Measurements from ENCODE around the gene SEBOX.

The SEBOX gene

DNA sequence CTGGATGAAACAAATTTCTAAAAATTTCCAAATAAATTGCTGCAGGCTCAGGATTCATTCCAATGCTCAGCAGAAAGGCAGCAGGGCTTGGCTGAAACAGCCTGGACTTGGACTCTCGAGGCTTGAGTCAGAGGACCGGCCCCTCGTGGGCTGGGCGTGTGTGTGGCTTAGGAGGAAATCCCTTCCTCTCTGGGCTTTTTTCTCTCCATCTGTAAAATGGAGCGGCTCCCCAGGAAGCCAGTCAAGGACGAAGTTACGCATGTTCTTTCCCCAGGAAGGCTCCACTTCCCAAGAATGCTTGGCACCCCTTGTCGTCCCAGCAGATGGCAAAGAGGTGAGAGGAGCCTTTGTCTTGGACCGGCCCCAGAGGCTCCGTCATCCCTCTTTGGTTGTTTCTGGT, 27.5 kb upstream of the SEBOX start:
- no peak for DNase-seq

DNA sequence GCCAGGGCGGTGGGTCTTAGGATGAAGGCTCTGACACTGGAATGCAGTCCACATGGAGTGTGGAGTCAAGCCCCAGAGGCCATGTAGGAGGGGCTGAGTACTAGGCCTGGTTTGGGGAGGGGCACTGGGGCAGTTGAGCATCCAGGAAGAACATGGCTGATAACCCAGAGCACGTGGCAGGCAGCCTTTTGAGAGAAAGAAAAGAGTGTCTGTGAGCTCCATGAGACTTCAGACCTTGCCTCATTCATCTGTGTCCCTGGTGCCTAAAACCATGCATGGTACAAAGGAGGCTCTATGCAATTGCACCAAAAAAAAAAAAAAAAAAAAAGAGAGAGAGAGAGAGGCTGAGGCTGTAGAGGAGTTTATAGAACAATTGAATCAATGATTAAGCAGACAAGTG, 26.4 kb upstream of the SEBOX start:
- no peak for DNase-seq

DNA sequence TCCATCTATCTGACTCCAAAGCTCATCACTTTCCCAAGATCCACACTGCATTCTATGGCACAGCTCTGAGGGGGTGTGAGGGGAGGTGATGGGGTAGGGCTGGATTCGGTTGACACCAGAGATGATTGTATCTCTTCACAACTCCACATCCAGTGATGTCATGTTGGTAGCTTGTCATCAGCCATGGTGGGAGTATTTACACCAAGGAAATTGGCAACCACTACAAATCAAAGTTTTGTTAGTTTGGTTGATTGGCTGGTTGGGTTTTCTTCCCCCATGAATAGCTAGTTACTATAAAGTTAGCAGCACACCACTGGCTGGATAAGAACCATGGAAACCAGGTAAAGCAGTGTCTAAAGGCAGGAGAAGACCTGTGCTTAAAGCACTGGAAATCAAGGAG, 26.0 kb upstream of the SEBOX start:
- no peak for DNase-seq

DNA sequence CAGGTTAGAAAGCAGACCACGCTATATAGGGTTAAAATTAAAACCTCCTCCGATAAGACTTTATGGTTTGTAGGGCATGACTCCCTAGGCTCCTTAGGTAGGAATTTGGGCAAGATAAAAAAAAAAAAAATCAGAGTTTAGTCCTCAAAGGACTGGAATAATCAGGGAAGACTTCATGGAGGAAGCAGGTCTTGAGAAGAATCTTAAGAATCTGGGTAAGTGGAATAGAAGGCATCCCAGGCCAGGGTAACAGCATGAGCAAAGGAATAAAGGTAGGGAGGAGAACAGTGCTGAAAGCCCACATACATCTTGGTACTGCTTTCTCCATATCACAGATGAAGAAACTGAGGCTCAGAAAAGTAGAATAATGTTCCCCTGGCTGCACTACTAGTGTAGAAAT, 25.6 kb upstream of the SEBOX start:
- no peak for DNase-seq

DNA sequence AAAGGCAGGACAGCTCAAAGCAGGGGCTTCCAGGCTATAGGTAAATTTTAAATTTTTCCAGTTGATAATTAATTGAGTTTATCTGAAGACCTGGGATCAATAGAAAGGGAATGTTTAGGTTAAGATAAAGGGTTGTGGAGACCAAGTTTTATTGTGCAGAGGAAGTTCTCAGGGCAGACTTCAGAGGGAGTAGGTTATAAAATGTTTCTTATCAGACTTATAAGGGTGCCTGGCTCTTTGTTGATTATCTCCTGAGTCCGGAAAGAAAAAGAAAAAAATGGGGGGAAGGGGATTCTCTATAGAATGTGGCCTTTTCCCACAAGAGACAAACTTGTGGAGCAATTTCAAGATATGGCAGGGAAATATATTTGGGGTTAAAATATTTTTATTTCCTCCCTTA, 25.1 kb upstream of the SEBOX start:
- no peak for DNase-seq

DNA sequence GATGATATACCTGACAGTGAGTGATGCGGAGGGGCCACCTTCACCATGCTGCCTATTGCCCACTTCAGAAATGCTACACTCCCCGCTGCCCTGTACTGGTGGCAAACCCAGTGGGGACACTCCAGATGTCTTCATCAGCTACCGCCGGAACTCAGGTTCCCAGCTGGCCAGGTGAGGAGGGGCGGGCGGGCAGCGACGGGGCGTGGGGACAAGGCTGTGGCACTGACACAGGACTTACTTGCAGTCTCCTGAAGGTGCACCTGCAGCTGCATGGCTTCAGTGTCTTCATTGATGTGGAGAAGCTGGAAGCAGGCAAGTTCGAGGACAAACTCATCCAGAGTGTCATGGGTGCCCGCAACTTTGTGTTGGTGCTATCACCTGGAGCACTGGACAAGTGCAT, 23.1 kb upstream of the SEBOX start:
- no peak for DNase-seq

DNA sequence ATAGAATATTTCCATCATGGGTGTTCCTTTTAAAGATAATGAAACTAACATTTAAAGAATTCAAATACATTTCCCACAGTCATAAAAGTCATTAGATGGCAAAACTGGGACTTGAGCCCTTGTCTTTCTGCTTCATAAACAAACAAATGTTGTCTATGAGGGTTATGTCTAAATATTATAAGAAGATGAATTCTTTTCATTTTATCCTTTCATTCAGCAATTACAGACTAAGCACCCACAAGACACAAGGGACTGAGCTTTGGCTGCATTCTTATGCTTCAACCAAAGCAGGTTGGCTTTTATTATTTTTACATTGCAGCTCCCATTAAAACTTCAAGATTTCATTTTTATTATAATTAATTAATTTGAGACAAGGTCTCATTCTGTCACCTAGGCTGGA, 21.4 kb upstream of the SEBOX start:
- no peak for DNase-seq

DNA sequence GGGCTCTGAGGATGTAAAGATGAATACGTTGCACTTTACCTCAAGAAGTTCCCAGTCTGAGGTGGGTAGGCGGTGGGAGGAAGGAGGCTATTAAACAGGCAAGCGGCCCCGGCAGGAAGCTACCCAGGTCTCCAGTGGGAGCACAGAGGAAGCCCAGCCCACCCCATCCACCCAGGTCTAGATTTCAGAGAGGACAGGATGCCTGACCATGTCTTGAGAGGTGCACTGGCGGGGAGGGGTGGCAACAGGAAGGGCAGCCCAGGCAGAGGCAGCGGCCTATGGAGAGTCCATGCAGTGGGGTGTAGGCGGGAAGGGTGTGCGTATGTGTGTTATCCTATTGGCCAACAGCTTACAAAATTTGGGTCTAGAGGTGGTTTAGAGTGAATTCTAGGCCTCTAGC, 20.4 kb upstream of the SEBOX start:
- DNase-seq = no peak

DNA sequence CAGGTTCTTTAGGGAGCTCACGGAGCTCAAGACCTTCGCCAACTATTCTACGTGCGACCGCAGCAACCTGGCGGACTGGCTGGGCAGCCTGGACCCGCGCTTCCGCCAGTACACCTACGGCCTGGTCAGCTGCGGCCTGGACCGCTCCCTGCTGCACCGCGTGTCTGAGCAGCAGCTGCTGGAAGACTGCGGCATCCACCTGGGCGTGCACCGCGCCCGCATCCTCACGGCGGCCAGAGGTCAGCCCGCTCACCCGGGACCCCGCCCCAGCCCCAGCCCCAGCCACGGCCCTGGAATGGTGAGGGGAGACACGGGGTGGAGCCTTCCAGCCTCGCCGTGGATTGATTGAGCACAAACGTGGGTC, 20.0 kb upstream of the SEBOX start:
- no peak for DNase-seq

DNA sequence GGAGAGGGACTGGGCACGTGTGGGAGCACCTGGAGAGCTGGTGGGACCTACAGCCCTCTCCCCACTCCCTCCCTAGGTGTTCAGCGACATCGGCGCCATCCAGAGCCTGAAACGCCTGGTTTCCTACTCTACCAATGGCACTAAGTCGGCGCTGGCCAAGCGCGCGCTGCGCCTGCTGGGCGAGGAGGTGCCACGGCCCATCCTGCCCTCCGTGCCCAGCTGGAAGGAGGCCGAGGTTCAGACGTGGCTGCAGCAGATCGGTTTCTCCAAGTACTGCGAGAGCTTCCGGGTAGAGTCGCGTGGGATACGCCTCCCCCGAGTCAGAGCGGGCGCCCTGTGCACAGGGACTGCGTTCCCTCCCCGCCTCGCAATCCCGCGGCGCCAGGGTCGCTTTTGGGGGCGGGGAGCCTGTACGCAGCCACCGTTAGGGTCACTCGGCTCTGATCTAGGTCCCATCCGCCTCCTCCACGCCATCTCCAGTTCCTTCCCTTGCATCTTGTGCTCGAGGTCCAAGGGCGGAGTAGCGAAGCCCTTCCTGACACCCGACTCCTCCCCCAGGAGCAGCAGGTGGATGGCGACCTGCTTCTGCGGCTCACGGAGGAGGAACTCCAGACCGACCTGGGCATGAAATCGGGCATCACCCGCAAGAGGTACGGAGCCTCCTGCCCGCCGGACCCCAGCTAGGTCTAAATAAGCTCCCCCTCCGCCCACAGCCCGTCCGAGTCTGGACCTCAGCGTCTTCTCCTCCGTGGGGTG, 19.5 kb upstream of the SEBOX start:
- peak; percentile 29 for DNase-seq

DNA sequence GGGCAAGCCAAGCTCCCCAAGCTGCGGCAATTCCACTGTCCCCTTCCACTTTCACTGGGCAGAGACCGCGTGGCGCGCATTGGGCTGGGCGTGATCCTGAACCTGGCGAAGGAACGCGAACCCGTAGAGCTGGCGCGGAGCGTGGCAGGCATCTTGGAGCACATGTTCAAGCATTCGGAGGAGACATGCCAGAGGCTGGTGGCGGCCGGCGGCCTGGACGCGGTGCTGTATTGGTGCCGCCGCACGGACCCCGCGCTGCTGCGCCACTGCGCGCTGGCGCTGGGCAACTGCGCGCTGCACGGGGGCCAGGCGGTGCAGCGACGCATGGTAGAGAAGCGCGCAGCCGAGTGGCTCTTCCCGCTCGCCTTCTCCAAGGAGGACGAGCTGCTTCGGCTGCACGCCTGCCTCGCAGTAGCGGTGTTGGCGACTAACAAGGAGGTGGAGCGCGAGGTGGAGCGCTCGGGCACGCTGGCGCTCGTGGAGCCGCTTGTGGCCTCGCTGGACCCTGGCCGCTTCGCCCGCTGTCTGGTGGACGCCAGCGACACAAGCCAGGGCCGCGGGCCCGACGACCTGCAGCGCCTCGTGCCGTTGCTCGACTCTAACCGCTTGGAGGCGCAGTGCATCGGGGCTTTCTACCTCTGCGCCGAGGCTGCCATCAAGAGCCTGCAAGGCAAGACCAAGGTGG, 16.3 kb upstream of the SEBOX start:
- DNase-seq = no peak

DNA sequence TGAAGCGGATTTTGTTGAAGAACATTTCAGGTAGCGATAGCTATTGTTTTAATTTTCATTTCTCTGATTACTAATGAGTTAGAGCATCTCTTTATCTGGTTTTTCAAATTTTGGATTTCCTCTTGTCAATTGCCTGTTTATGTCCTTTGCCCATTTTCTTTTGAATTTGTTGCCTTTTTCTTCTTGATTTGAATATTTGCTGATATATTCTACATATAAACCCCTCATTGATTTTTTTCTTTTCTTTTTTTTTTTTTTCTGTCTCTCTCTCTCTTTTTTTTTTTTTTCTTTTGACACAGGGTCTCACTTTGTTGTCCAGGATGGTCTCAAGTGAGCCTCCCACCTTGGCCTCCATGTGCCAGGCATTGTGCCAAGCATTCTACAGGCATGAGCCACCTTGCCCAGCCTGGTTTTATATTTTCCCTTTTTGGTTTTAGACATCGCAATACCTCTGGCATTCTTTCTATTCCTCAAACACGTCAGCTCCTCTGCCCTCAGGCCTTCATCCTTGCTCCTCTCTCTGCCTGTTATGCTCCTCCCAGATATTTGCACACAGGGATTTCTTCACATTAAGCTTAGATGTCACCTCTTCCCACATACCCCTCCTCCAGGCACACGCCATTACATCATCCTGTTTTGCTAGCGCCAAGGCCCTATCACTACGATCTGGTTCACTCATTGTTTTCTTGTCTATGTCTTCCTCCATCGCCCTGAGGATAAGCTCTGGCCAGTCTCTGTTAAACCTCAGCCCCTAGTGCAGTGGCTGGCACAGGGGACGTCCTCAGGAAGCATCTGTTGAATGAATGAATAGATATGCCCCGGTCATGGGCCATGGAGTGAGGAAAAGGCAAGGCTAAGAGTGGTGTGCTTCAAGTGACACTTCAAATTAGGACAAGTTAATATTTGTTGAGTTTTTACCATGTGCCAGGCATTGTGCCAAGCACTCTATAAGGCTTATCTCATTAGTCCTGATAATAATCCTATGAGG, 15.1 kb upstream of the SEBOX start:
- no peak for DNase-seq

DNA sequence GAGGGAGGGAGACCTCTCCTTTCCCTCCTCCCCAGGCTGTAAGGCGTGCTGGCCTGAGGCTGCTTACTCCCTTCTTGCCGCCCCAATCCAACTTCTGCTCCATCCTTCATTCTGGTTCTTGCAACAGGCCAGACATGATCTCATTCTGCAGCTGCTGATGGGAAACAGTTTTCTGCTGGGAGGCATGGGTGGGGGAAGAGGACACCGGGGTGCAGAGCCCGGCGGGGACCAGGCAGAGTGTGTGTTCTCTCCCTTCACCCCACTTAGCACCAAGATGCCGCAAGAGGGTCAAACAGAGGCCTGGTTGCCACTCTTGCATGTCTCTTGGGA, 7.9 kb upstream of the SEBOX start:
- no peak for DNase-seq

DNA sequence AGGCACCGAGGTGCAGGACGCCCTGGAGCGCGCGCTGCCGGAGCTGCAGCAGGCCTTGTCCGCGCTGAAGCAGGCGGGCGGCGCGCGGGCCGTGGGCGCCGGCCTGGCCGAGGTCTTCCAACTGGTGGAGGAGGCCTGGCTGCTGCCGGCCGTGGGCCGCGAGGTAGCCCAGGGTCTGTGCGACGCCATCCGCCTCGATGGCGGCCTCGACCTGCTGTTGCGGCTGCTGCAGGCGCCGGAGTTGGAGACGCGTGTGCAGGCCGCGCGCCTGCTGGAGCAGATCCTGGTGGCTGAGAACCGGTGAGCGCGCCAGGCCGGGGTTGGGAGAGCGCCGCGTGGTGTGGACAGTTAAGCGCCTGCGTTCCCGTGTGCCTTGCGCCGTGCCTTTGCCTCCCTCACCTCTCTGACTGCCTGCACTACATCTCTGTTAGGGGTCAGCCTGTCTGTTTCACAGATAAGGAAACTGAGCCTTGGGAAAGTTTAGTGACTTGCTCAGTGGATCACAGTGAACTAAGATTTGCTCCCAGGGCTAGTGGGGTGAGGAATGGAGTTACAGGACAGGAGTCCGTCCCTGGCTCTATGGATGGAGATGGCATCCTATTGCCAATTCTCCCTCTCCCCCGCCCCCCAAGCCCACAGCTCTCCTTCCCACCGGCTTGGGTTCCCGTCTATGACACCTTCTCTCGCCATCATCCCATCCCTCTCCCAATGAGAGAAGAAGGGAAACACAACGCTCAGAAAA, 7.4 kb upstream of the SEBOX start:
- DNase-seq = no peak

DNA sequence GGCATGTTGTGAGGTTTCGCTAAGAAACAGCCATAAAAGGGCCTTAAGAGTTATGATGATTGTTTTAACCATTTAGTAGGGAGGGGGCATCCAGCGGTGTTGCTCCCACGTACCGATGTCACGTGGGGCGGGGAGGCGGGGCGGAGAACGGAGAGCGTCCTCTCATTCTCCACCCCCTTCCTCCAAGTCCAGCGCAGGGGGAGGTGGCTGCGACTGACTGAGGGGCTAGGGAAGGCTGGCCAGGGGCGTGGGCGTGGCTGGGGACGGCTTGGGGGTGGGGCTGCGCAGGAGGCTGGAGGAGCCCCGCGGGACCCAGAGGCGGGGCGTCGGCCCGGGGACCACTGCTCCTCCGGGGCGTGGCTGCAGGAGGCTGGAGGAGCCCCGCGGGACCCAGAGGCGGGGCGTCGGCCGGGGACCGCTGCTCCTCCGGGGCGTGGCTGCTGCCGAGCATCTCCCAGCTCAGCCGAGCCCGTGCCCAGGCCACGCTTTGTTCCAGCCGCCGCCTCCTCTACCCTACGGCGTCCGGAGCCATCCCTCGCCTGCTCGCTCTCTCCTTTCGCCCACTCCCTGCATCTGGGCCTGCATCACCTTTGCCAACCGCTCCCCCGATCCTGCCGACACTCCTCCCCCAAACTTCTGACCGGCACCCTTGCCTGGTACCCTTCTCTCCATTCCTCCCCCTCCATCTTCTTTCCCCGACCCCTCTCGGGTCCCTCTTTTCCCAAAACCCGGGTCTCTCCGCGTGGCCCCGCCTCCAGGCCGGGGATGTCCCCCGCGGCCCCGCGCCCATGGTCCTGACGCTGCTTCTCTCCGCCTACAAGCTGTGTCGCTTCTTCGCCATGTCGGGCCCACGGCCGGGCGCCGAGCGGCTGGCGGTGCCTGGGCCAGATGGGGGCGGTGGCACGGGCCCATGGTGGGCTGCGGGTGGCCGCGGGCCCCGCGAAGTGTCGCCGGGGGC, 6.5 kb upstream of the SEBOX start, which contains the start of gene SARM1:
Gene SARM1 (plus strand): TSS at position 450 of the 958 bp plus-strand sequence. CDS start 339 bp downstream, at position 789.
- DNase-seq = no peak

DNA sequence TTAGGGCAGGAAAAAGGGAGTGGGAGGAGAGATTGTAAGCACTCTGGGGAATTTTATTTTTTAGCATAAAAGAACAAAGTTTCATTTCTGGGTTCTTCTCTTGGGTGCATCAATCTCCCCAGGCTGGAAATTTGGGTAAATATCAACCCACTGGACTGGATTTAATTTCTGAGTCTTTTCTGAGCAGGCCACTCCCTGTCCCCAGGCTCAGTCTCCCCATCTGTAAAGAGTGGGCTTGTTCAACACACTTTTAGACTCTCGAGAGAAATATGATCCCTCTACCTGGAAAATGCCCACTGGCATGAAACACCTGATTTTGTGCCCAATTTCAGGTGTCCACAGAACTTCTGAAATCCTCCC, 5.7 kb upstream of the SEBOX start:
- no peak for DNase-seq

DNA sequence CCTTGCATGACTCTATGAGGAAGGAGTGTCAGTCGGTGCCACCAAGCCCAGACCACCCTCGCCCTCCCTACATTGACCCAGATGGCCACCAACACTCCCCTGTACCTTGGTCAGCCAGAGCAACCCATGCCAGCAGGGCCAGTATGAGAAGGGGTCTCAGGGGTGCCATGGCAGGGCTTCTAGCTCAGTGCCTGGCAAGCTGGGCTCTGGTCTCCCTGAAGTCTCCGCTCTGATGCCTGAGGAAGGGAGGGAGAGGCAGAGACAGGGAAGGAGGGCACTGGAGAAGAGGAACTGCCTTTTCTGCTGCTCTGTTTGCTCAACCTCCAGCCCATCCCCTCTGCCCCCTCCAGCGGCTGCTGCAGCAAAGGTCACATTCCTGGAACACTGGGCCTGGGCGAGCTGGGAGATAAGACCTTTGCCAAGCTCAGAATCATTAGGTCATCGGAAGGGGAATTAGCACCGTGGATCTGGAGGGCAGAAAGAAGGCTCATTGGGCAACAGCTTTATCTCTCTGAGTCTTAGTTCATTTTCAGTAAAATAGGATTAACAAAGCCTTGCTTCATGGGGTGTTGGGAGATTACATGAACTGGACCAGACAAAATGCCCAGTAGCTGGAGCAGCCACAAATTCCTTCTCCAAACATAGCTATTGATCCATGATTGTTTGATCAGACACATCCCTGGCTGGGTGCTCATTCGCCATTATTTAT, 5.2 kb upstream of the SEBOX start, which contains the start of gene VTN:
Gene VTN (minus strand): TSS at position 273 of the 709 bp plus-strand sequence. CDS start 104 bp downstream, at position 169.
- DNase-seq = no peak

DNA sequence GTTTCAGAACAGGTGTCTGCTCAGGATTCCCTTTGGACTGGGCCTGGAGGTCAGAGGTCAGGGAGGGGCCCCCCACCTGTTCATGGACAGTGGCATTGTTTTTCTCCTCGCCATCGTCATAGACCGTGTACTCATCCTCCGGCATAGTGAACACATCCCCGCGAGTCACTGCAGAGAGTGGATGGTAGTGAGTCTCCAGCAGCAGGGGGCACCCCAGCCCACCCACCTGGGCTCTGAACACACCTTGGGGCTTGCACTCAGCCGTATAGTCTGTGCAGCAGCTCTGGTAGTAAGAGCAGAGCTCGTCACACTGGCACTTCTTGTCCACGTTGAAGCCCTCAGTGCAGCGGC, 4.7 kb upstream of the SEBOX start:
- no peak for DNase-seq

DNA sequence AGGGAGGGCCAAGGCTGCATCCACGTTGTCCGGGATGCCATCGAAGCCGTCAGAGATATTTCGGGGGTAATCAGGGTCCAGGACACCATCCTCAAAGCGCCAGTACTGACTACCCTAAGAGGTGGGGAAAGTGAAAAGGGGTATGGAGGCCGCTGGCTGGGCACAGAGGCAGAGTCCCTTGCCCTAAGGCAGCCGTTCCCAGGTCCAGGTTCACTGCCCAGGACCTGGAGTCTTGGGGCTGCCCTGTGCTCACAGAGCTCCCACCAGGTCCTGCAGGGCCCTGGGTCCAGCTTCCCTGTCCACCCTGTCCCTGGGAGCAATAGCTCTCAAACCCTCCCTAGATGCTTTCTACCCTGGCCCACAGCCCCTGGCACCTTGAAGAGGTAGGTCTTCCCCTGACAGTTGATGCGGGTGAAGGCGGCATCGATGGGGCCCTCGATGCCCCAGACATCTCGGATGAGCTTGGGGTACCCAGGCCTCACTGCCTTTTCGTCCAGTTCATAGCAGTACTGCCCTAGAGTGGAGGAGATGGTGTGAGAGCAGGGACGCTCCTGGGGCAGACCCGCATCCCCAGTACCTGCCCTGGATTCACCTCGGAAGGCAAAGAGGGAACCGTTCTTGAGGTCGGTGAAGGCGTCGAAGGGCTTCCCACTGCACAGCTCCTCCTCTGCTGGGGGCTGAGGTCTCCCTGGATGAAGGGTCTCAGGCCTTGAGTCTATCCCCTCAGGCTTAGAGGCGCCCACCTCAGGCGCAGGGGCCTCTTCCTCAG, 4.1 kb upstream of the SEBOX start:
- no peak for DNase-seq

DNA sequence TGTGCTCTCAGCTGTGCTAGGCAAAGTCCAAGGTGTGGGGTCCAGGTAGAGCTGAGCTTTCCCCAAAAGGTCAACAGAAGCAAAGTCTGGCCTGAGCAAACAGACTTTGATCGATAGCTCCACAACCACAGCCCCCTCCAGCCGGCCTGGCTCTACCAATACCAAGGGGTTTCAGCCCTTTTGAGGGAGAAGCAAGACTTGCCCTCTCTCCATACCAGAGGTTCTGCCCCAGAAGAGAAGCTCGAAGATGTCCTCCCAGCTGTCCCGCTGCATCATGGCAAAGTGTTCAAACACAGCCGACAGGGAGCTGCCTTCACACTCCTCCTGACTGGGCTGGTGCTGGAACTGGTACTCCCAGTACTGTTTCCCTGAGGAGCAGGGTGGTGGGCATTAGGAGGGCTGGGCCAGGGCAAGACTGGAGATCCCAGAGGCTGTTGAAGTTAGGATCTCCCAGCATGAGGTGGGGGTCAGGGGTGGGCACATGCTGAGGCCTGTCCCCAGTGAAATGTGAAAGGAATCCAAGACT, 3.4 kb upstream of the SEBOX start:
- no peak for DNase-seq

All from NCI-H2029 treated with DMSO at 0.1 percent for 48 hours (cell line).